ENCODE measurements around the gene CRYL1. TPM values are rescaled to one million over a fixed set of nuclear protein-coding genes. Genes with fewer than 3 reads are reported as not detected.

The CRYL1 gene
- total and polyA plus RNA-seq, 2 of the 8 experiments (the other 6 are each of a cell fraction or from before 2014, with no cell fraction given) = 1.9 to 6.4 TPM

DNA sequence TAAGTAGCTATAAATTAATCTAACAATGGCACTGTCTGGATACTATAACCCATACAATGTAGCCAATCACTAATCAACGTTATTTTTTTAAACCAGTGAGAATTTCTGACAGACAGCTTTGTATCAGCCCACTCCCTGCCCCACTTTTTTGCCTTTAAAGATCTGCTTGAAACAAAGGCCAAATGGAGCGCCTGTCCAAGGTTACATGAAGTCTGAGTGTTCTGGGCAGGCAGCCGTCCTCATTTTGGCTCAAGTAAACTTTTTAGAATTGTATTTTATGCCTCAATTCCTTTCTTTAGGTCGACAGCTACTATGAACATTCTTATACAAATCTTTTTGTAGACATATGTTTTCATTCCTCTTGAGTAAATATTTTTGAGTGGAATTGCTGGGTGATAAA, 47.5 kb upstream of the CRYL1 start:
- H3K9me3 ChIP-seq (ENCODE audit: insufficient read depth in 2 of 2, low read depth in 1 of 2, low read length in 1 of 2) = no peaks in the 10 kb centered on the region
- no peak overlapping the region for H3K23ac ChIP-seq (ENCODE audit: insufficient read length)
- POLR2A ChIA-PET (ENCODE audit: partially characterized antibody) = no interaction called here
- H3K9ac ChIP-seq (replicated peaks in 1 of 4; ENCODE audit: extremely low read depth in 1 of 4, low read depth in 3 of 4, low read length in 3 of 4) = no peak overlapping the region
- no peak overlapping the region for H2BK20ac ChIP-seq (ENCODE audit: low read length)
- peaks cover 0 to 1% of the 10 kb centered on the region in 2 experiments for H4K20me1 ChIP-seq (replicated peaks in 1 of 2; ENCODE audit: control insufficient read depth in 1 of 2, insufficient read depth in 2 of 2, low read length in 2 of 2)
- no peaks in the 10 kb centered on the region for H3K27me3 ChIP-seq (replicated peaks in 1 of 4; ENCODE audit: control insufficient read depth in 3 of 4, extremely low read depth in 1 of 4, insufficient read depth in 3 of 4, low read length in 3 of 4)
- no peaks in the 10 kb centered on the region for H3K4me1 ChIP-seq (replicated peaks in 1 of 4; ENCODE audit: control insufficient read depth in 3 of 4, insufficient read depth in 4 of 4, low read length in 3 of 4)
- H3K23me2 ChIP-seq (ENCODE audit: low read depth, low read length) = no peaks in the 10 kb centered on the region
- no peak overlapping the region for H2BK12ac ChIP-seq (ENCODE audit: low read depth, low read length)
- H4K91ac ChIP-seq (replicated peaks; ENCODE audit: insufficient read length, low read length) = no peak overlapping the region
- H4K8ac ChIP-seq (ENCODE audit: extremely low read depth, insufficient read depth, low read length) = no peak overlapping the region
- no peaks in the 10 kb centered on the region for H3K36me3 ChIP-seq (ENCODE audit: control insufficient read depth in 2 of 4, insufficient read depth in 4 of 4, low read length in 3 of 4)
- FAIRE-seq (no peak), DNase-seq (ENCODE audit: low read depth in 1 of 2, low spot score in 2 of 2) (no peak)
- no peak overlapping the region for H3K14ac ChIP-seq (ENCODE audit: insufficient read length)
- H3K4me2 ChIP-seq (ENCODE audit: insufficient read depth in 1 of 2, low read depth in 2 of 2, low read length in 2 of 2) = no peak overlapping the region
- no peak overlapping the region for H2BK15ac ChIP-seq (ENCODE audit: low read length)
- no peak overlapping the region for H3K27ac ChIP-seq (ENCODE audit: low read depth, low read length)
- no peak overlapping the region for H3K18ac ChIP-seq (ENCODE audit: extremely low read depth, low read length)
- CTCF ChIA-PET (ENCODE audit: partially characterized antibody) = interaction anchor here (1.1 to 1.3 kb wide), 3 partner anchors 8 to 29 kb away, joined by 3 to 5 read pairs (median 4); no protein-coding TSS in a partner anchor
- WGBS, 2 experiments (ENCODE audit: extremely low coverage in 1 of 2, insufficient coverage in 1 of 2, insufficient read length in 1 of 2, insufficient replicate concordance in 2 of 2, low coverage in 1 of 2, low lambda C conversion rate in 2 of 2, missing lambda C conversion rate in 1 of 2) = 89% methylated on average over 4 of the region's 4 CpGs; no CpG with 5 or more reads in 1 of the 2 experiments
- no peak overlapping the region for H2AK5ac ChIP-seq (ENCODE audit: low read depth, low read length)
- no peaks in the 10 kb centered on the region for H3K79me2 ChIP-seq (ENCODE audit: control insufficient read depth in 1 of 2, insufficient read depth in 2 of 2, low read length in 2 of 2)
- no peak overlapping the region for H2BK5ac ChIP-seq (ENCODE audit: low read depth, low read length)
- no peak overlapping the region for H2BK120ac ChIP-seq (replicated peaks; ENCODE audit: low read depth, low read length)
- H3K79me1 ChIP-seq (ENCODE audit: low read depth, low read length) = no peaks in the 10 kb centered on the region
- no peak overlapping the region for H4K5ac ChIP-seq (ENCODE audit: insufficient read length, low read depth, low read length)
- no peak overlapping the region for H2AFZ ChIP-seq (ENCODE audit: low read length)
- H3K56ac ChIP-seq (replicated peaks; ENCODE audit: insufficient read length, low read depth, low read length) = no peak overlapping the region
- H3K4me3 ChIP-seq (ENCODE audit: extremely low read depth in 1 of 4, insufficient read depth in 2 of 4, low read depth in 3 of 4, low read length in 4 of 4) = no peak overlapping the region
- H3K4ac ChIP-seq (replicated peaks; ENCODE audit: insufficient read length, low read depth, low read length) = no peak overlapping the region
- TF ChIP-seq RXRA (IDR thresholded peaks at IDR 0.05; ENCODE audit: insufficient read depth, low read depth, low read length) (no peak), JUN (IDR thresholded peaks at IDR 0.05; ENCODE audit: low read depth, low read length) (no peak), RFX5 (IDR thresholded peaks at IDR 0.05; ENCODE audit: borderline replicate concordance, low read depth, low read length) (no peak), SIX5 (IDR thresholded peaks at IDR 0.05; ENCODE audit: low read depth, low read length) (no peak), BRCA1 (IDR thresholded peaks at IDR 0.05; ENCODE audit: low read depth, low read length) (no peak), SRF (IDR thresholded peaks at IDR 0.05; ENCODE audit: low read depth, low read length) (no peak), SP1 (IDR thresholded peaks at IDR 0.05; ENCODE audit: low read depth, low read length) (no peak), ASH2L (IDR thresholded peaks at IDR 0.05; ENCODE audit: low read length) (no peak), SP2 (IDR thresholded peaks at IDR 0.05; ENCODE audit: low read length) (no peak), BACH1 (IDR thresholded peaks at IDR 0.05; ENCODE audit: low read length) (no peak)
- TF ChIP-seq, protein P1, sequence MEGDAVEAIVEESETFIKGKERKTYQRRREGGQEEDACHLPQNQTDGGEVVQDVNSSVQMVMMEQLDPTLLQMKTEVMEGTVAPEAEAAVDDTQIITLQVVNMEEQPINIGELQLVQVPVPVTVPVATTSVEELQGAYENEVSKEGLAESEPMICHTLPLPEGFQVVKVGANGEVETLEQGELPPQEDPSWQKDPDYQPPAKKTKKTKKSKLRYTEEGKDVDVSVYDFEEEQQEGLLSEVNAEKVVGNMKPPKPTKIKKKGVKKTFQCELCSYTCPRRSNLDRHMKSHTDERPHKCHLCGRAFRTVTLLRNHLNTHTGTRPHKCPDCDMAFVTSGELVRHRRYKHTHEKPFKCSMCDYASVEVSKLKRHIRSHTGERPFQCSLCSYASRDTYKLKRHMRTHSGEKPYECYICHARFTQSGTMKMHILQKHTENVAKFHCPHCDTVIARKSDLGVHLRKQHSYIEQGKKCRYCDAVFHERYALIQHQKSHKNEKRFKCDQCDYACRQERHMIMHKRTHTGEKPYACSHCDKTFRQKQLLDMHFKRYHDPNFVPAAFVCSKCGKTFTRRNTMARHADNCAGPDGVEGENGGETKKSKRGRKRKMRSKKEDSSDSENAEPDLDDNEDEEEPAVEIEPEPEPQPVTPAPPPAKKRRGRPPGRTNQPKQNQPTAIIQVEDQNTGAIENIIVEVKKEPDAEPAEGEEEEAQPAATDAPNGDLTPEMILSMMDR (IDR thresholded peaks at IDR 0.05; ENCODE audit: control extremely low read depth in 1 of 3, insufficient read depth in 1 of 3, low read depth in 1 of 3, low read length in 3 of 3) = no peak
